ENCODE measurements around the gene CHTF18.

- TF ChIP-seq CTCF (IDR thresholded peaks at IDR 0.05), result no peak
- no peak for TF ChIP-seq EP300 (IDR thresholded peaks at IDR 0.05)
These were observed 4.0 kb upstream of the CHTF18 start for GRCh38 chr16:784431-784830.
